Suprapubic skin (tissue), 4 donors: ENCODE results near the gene CTNS. TPM values are rescaled to one million over a fixed set of nuclear protein-coding genes. Genes with fewer than 3 reads are reported as not detected.
A peak's percentile ranks its signal among the peaks of the same experiment; 100 is the strongest.

Experiments used
- DNase-seq, 2 donors: peaks; one replicate each; pipeline ENCODE4 v3.0.0-alpha.2; 2019; ENCODE audit warnings: low spot score in 2 of 2
- H3K27ac ChIP-seq: fragments of 200-600 bp; sonication (generic); one replicate; pipeline ENCODE4 v1.5.1; 2019
- H3K27me3 ChIP-seq: fragments of 200-600 bp; sonication (generic); one replicate; pipeline ENCODE4 v1.5.1; 2019
- H3K36me3 ChIP-seq: fragments of 200-600 bp; sonication (generic); one replicate; pipeline ENCODE4 v1.5.1; 2019
- H3K4me1 ChIP-seq: fragments of 200-600 bp; sonication (generic); one replicate; pipeline ENCODE4 v1.5.1; 2019
- H3K4me3 ChIP-seq: fragments of 200-600 bp; sonication (generic); one replicate; pipeline ENCODE4 v1.5.1; 2019; ENCODE audit warnings: mild to moderate bottlenecking
- H3K9me3 ChIP-seq: fragments of 200-600 bp; sonication (generic); one replicate; pipeline ENCODE4 v1.5.1; 2019
- EP300 ChIP-seq: sonication (generic); formaldehyde crosslinking; IDR thresholded peaks from one replicate; pipeline ENCODE4 v1.6.1; 2017; ENCODE audit warnings: antibody characterized with exemption
- POLR2A ChIP-seq, 2 donors: fragments of 450-650 bp; IDR thresholded peaks; one replicate each; pipeline ENCODE4 v1.6.1; 2017; ENCODE audit warnings: antibody characterized with exemption in 2 of 2, mild to moderate bottlenecking in 2 of 2, moderate library complexity in 2 of 2
- POLR2AphosphoS5 ChIP-seq, 3 donors: sonication (generic); formaldehyde crosslinking; IDR thresholded peaks; one replicate each; pipeline ENCODE4 v1.6.1; 2017; ENCODE audit warnings: antibody characterized with exemption in 3 of 3
- WGBS: methylation state at CpG from one replicate; pipeline ENCODE4 v1.1.5; 2018; 5-methylcytosine and 5-hydroxymethylcytosine counted together
- total RNA-seq, 4 donors: library from RNA; depleted of rRNA; stranded (reverse); fragments of >200 nt; gene quantifications; one replicate each; pipeline ENCODE4 v1.1.0, GENCODE V29; 2016
- TF ChIP-seq, protein P1 (sequence below), 2 donors: fragments of 200-600 bp in 1 of 2; fragments of 450-650 bp in 1 of 2; sonication (generic) in 1 of 2; IDR thresholded peaks; one replicate each; pipeline ENCODE4 v1.5.1; 2016 to 2019; ENCODE audit warnings: antibody characterized with exemption in 2 of 2, mild to moderate bottlenecking in 1 of 2, moderate library complexity in 1 of 2

Gene CTNS
- total RNA-seq, 4 donors from 2014 or later, result 19.9 to 34.6 (median 26.1) TPM

- H3K4me1 ChIP-seq, result peaks cover 10% of the 10 kb centered on the region
- H3K27me3 ChIP-seq, result no peaks in the 10 kb centered on the region
- peaks cover 18% of the 10 kb centered on the region for H3K36me3 ChIP-seq
- no peak overlapping the region for H3K4me3 ChIP-seq
- 91% methylated on average over 16 of the region's 16 CpGs for WGBS
- DNase-seq, result no peak
- no peak overlapping the region for H3K27ac ChIP-seq
- no peaks in the 10 kb centered on the region for H3K9me3 ChIP-seq
- TF ChIP-seq, protein P1, sequence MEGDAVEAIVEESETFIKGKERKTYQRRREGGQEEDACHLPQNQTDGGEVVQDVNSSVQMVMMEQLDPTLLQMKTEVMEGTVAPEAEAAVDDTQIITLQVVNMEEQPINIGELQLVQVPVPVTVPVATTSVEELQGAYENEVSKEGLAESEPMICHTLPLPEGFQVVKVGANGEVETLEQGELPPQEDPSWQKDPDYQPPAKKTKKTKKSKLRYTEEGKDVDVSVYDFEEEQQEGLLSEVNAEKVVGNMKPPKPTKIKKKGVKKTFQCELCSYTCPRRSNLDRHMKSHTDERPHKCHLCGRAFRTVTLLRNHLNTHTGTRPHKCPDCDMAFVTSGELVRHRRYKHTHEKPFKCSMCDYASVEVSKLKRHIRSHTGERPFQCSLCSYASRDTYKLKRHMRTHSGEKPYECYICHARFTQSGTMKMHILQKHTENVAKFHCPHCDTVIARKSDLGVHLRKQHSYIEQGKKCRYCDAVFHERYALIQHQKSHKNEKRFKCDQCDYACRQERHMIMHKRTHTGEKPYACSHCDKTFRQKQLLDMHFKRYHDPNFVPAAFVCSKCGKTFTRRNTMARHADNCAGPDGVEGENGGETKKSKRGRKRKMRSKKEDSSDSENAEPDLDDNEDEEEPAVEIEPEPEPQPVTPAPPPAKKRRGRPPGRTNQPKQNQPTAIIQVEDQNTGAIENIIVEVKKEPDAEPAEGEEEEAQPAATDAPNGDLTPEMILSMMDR (IDR thresholded peaks at IDR 0.05), result peak in 1 of 2 donors; percentile 7
- TF ChIP-seq EP300, result no peak
These were observed 34.1 kb upstream of the CTNS start for GRCh38 chr17:3602499-3602898.

DNA sequence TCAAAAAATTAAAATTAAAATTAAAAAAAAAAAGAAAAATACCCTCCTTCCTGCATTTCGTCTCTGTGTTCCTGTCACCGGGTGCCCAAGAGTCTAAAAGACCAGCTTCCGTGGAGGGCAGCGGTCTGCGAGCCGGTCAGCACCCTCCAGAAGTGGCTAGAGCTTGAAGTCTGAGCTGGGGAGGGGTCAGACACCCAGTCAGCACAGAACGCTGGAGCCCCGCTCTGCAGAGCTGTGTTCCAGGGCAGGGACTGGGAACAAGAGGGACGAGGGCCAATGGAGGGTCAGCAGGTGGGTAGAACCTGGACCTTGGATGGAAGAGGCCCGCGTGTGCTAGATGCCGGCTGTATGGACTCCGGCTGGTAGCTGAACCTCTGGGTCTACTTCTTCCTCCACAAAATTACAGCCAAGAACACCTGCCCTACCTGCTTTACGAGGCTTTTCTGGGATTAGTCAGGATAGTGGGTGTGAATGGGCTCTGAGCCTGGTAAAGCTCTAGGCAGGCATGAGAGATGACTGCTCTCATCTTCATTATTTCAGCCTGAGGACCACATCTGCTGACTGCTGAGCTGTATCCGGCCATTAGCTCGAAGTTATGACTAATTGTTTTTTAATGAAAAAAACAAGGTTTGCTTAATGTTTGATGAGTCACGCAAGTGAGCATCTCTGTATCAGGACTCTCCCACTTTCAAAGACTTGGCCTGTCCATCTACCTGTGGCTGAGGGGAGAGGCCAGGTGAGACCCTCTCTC, 33.3 kb upstream of the CTNS start:
- no peak overlapping the region for H3K4me3 ChIP-seq
- H3K4me1 ChIP-seq, result peaks cover 10% of the 10 kb centered on the region
- no peak for DNase-seq
- H3K36me3 ChIP-seq, result peaks cover 26% of the 10 kb centered on the region
- H3K27me3 ChIP-seq, result no peaks in the 10 kb centered on the region
- H3K9me3 ChIP-seq, result no peaks in the 10 kb centered on the region
- TF ChIP-seq POLR2A (IDR thresholded peaks at IDR 0.05), result no peak
- TF ChIP-seq EP300, result no peak
- TF ChIP-seq, protein P1 (IDR thresholded peaks at IDR 0.05), result no peak
- TF ChIP-seq POLR2AphosphoS5 (IDR thresholded peaks at IDR 0.05), result no peak
- 73% methylated on average over 15 of the region's 17 CpGs for WGBS
- H3K27ac ChIP-seq, result no peak overlapping the region

- no peak overlapping the region for H3K4me3 ChIP-seq
- WGBS, result 94% methylated on average over 2 of the region's 4 CpGs
- no peaks in the 10 kb centered on the region for H3K27me3 ChIP-seq
- peaks cover 31% of the 10 kb centered on the region for H3K36me3 ChIP-seq
- H3K9me3 ChIP-seq, result no peaks in the 10 kb centered on the region
- peaks cover 10% of the 10 kb centered on the region for H3K4me1 ChIP-seq
- DNase-seq, result no peak
- peak overlapping the region; percentile 17 for H3K27ac ChIP-seq
- no peak for TF ChIP-seq POLR2A (IDR thresholded peaks at IDR 0.05)
- TF ChIP-seq, protein P1 (IDR thresholded peaks at IDR 0.05), result no peak
- no peak for TF ChIP-seq EP300
- TF ChIP-seq POLR2AphosphoS5 (IDR thresholded peaks at IDR 0.05), result no peak
These were observed 32.7 kb upstream of the CTNS start for GRCh38 chr17:3603870-3604259.

DNA sequence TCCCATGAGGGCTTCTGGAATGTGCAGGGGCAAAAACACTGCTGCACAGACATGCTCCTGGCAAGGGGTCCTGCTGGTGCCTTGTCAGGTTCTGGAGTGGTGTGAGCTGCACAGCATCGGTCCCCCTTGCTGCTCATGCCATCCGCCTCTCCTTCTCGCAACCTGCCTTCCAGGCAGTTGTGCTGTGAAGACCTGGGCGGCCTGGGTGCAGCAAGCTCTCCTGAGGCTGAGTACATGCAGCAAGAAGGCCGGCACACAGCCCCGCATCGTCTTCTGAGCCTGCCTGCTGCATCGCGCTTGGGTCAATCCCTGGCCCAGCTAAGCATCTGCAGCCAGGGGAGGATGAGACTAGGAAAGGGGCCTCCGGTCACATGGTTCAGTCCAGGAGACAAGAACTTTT, 26.9 kb upstream of the CTNS start:
- 92% methylated on average over 5 of the region's 10 CpGs for WGBS
- Histone ChIP-seq H3K4me1 (no peaks in the 10 kb centered on the region), H3K9me3 (no peaks in the 10 kb centered on the region), H3K27me3 (no peaks in the 10 kb centered on the region), H3K4me3 (no peak overlapping the region), H3K36me3 (peaks cover 88% of the 10 kb centered on the region), H3K27ac (no peak overlapping the region)
- no peak for DNase-seq
- TF ChIP-seq POLR2A (IDR thresholded peaks at IDR 0.05) (no peak), EP300 (no peak), POLR2AphosphoS5 (IDR thresholded peaks at IDR 0.05) (no peak)
- TF ChIP-seq, protein P1 (IDR thresholded peaks at IDR 0.05), result no peak

GRCh38 chr17:3610523-3610922, 26.0 kb upstream of the CTNS start:
- Histone ChIP-seq H3K4me3 (no peak overlapping the region), H3K27ac (no peak overlapping the region), H3K4me1 (no peaks in the 10 kb centered on the region), H3K27me3 (no peaks in the 10 kb centered on the region), H3K9me3 (no peaks in the 10 kb centered on the region), H3K36me3 (peaks cover 97% of the 10 kb centered on the region)
- TF ChIP-seq, protein P1 (IDR thresholded peaks at IDR 0.05), result no peak
- no peak for TF ChIP-seq EP300
- TF ChIP-seq POLR2A (IDR thresholded peaks at IDR 0.05), result no peak
- no peak for TF ChIP-seq POLR2AphosphoS5 (IDR thresholded peaks at IDR 0.05)
- DNase-seq, result no peak
- 92% methylated on average over 13 of the region's 14 CpGs for WGBS
